ENCODE measurements around the gene SYT2. TPM values are rescaled to one million over a fixed set of nuclear protein-coding genes. Genes with fewer than 3 reads are reported as not detected.

The SYT2 gene
- total and polyA plus RNA-seq, 2 of the 13 experiments (the other 11 are each of a cell fraction or from before 2014, with no cell fraction given) = not detected

- no peak for TF ChIP-seq ZNF749 (CRISPR knock-in tag; IDR thresholded peaks at IDR 0.05; ENCODE audit: borderline replicate concordance)
- no peak for TF ChIP-seq PAX8 (CRISPR knock-in tag; IDR thresholded peaks at IDR 0.05; ENCODE audit: borderline replicate concordance)
- no peak for TF ChIP-seq MEF2D (CRISPR knock-in tag; IDR thresholded peaks at IDR 0.05)
- TF ChIP-seq ZNF687 (CRISPR knock-in tag; IDR thresholded peaks at IDR 0.05) = peak; percentile 20; the same call in 1 of the 2 replicates
- TF ChIP-seq KAT2B (IDR thresholded peaks at IDR 0.05; ENCODE audit: borderline replicate concordance, low read depth, low read length) = no peak
- no peak for TF ChIP-seq POGK (CRISPR knock-in tag; conservative IDR thresholded peaks at IDR 0.05)
- no peak for TF ChIP-seq ZNF788 (CRISPR knock-in tag; IDR thresholded peaks at IDR 0.05; ENCODE audit: borderline replicate concordance)
Measured at GRCh38 chr1:202643397-202644218, 66.6 kb downstream of the SYT2 start (continued).
